SU-DHL-6 (cell line): Measurements from ENCODE around the gene CTSH.

Experiments used
- CTCF ChIP-seq: fragments of 200-600 bp; sonication (generic); IDR thresholded peaks from one replicate; pipeline ENCODE4 v1.5.1; 2017; ENCODE audit warnings: antibody characterized with exemption, mild to moderate bottlenecking, low read length, moderate library complexity; ENCODE audit not compliant: insufficient read depth, poor library complexity, severe bottlenecking
- EZH2phosphoT487 ChIP-seq: fragments of 200-600 bp; sonication (generic), shearing (Covaris generic); conservative IDR thresholded peaks from 2 replicates; pipeline ENCODE4 v1.6.1; 2018; ENCODE audit warnings: mild to moderate bottlenecking, antibody characterized with exemption, low read length, moderate library complexity, mixed read lengths

- no peak for TF ChIP-seq CTCF
- no peak for TF ChIP-seq EZH2phosphoT487
These were observed 6.0 kb downstream of the CTSH start for GRCh38 chr15:78938658-78939488.
